Smooth muscle cell (in vitro differentiated cells): Measurements from ENCODE around the gene TULP3. TPM values are rescaled to one million over a fixed set of nuclear protein-coding genes. Genes with fewer than 3 reads are reported as not detected.

Source experiments
- DNase-seq: peaks from one replicate; lab custom pipeline; 2025; ENCODE audit not compliant: unreplicated experiment; lab: John Stamatoyannopoulos, UW
- H2AFZ ChIP-seq: fragments of 200-600 bp; sonication (generic); 2 replicates; pipeline ENCODE4 v1.6.0; 2016; ENCODE audit warnings: antibody characterized with exemption, low read depth, mild to moderate bottlenecking
- H3F3A ChIP-seq: fragments of 200-600 bp; sonication (generic); 2 replicates; pipeline ENCODE4 v1.6.0; 2017; ENCODE audit warnings: antibody characterized with exemption, low read depth
- H3K27ac ChIP-seq: fragments of 200-600 bp; sonication (generic); 2 replicates; pipeline ENCODE4 v1.5.1; 2016; ENCODE audit warnings: low read depth, mild to moderate bottlenecking
- H3K27me3 ChIP-seq: fragments of 200-600 bp; sonication (generic); 2 replicates; pipeline ENCODE4 v1.6.1; 2016; ENCODE audit warnings: low read depth, mild to moderate bottlenecking
- H3K36me3 ChIP-seq: fragments of 200-600 bp; sonication (generic); 2 replicates; pipeline ENCODE4 v1.5.1; 2016; ENCODE audit warnings: low read depth
- H3K4me1 ChIP-seq: fragments of 200-600 bp; sonication (generic); 2 replicates; pipeline ENCODE4 v1.5.1; 2016; ENCODE audit warnings: low read depth
- H3K4me2 ChIP-seq: fragments of 200-600 bp; sonication (generic); 2 replicates; pipeline ENCODE4 v1.6.0; 2016; ENCODE audit warnings: mild to moderate bottlenecking
- H3K4me3 ChIP-seq: fragments of 200-600 bp; sonication (generic); 2 replicates; pipeline ENCODE4 v1.5.1; 2016; ENCODE audit warnings: mild to moderate bottlenecking
- H3K79me2 ChIP-seq: fragments of 200-600 bp; sonication (generic); 2 replicates; pipeline ENCODE4 v1.6.0; 2016; ENCODE audit warnings: low read depth, mild to moderate bottlenecking
- H3K9ac ChIP-seq: fragments of 200-600 bp; sonication (generic); 2 replicates; pipeline ENCODE4 v1.6.0; 2016; ENCODE audit warnings: low read depth
- H3K9me3 ChIP-seq: fragments of 200-600 bp; sonication (generic); replicated peaks from 2 replicates; pipeline ENCODE4 v1.5.1; 2016; ENCODE audit warnings: low read depth
- H4K20me1 ChIP-seq: fragments of 200-600 bp; sonication (generic); 2 replicates; pipeline ENCODE4 v1.6.0; 2016; ENCODE audit warnings: low read depth
- CTCF ChIP-seq: fragments of 200-600 bp; sonication (generic); IDR thresholded peaks from 2 replicates; pipeline ENCODE4 v1.5.1; 2017; ENCODE audit warnings: borderline replicate concordance, mild to moderate bottlenecking, antibody characterized with exemption; ENCODE audit not compliant: insufficient read depth, poor library complexity, severe bottlenecking
- WGBS: methylation state at CpG from one replicate; pipeline ENCODE4 v1.1.7; 2016; ENCODE audit warnings: low lambda C conversion rate; 5-methylcytosine and 5-hydroxymethylcytosine counted together
- polyA plus RNA-seq: library from polyadenylated mRNA; unstranded; fragments of >200 nt; fragmentation: Nextera tagmentation; extraction: Ambion mirVana; gene quantifications from 2 replicates; pipeline ENCODE4 v1.2.1, GENCODE V29; 2016
- total RNA-seq: library from RNA; depleted of rRNA; stranded (reverse); fragments of >200 nt; gene quantifications from 2 replicates; pipeline ENCODE4 v1.2.3, GENCODE V29; 2014

The TULP3 gene
- total and polyA plus RNA-seq, 2 experiments from 2014 or later = 33.7 to 40.6 TPM

GRCh38 chr12:2961705-2962104 lies 71.0 kb downstream of the TULP3 start:
- Histone ChIP-seq H3K4me3 (peak overlapping the region; percentile 73), H3F3A (peaks cover 18% of the 10 kb centered on the region), H3K27ac (no peak overlapping the region), H2AFZ (no peak overlapping the region), H3K4me1 (peaks cover 37% of the 10 kb centered on the region), H3K79me2 (peaks cover 17% of the 10 kb centered on the region), H3K9ac (no peak overlapping the region), H3K4me2 (peak overlapping the region; percentile 97), H3K36me3 (no peaks in the 10 kb centered on the region), H3K9me3 (no peaks in the 10 kb centered on the region), H3K27me3 (no peaks in the 10 kb centered on the region), H4K20me1 (peaks cover 38% of the 10 kb centered on the region)
- no peak for TF ChIP-seq CTCF
- no peak for DNase-seq
- 70% methylated on average over 5 of the region's 5 CpGs for WGBS

GRCh38 chr12:2963154-2963759 lies 72.6 kb downstream of the TULP3 start:
- Histone ChIP-seq H3K79me2 (peaks cover 22% of the 10 kb centered on the region), H3F3A (peaks cover 18% of the 10 kb centered on the region), H3K4me1 (peaks cover 34% of the 10 kb centered on the region), H3K9ac (no peak overlapping the region), H3K27ac (no peak overlapping the region), H3K36me3 (no peaks in the 10 kb centered on the region), H2AFZ (no peak overlapping the region), H3K27me3 (no peaks in the 10 kb centered on the region), H4K20me1 (peaks cover 38% of the 10 kb centered on the region), H3K4me3 (no peak overlapping the region), H3K4me2 (peak overlapping the region; percentile 79), H3K9me3 (no peaks in the 10 kb centered on the region)
- no peak for TF ChIP-seq CTCF
- no peak for DNase-seq
- 42% methylated on average over 9 of the region's 9 CpGs for WGBS

- Histone ChIP-seq H4K20me1 (peaks cover 43% of the 10 kb centered on the region), H3K4me3 (no peak overlapping the region), H3K27me3 (no peaks in the 10 kb centered on the region), H3K36me3 (no peaks in the 10 kb centered on the region), H3F3A (peaks cover 18% of the 10 kb centered on the region), H3K27ac (no peak overlapping the region), H3K4me1 (peaks cover 30% of the 10 kb centered on the region), H3K4me2 (peak overlapping the region; percentile 79), H2AFZ (no peak overlapping the region), H3K79me2 (peaks cover 22% of the 10 kb centered on the region), H3K9ac (no peak overlapping the region), H3K9me3 (no peaks in the 10 kb centered on the region)
- no peak for DNase-seq
- WGBS = 32% methylated on average over 9 of the region's 15 CpGs
- no peak for TF ChIP-seq CTCF
Observed at GRCh38 chr12:2963760-2964292, 73.1 kb downstream of the TULP3 start.

GRCh38 chr12:2967651-2968050 lies 77.0 kb downstream of the TULP3 start:
- Histone ChIP-seq H3K9me3 (no peaks in the 10 kb centered on the region), H3K79me2 (peaks cover 27% of the 10 kb centered on the region), H4K20me1 (peaks cover 37% of the 10 kb centered on the region), H3K27me3 (no peaks in the 10 kb centered on the region), H3K4me2 (no peak overlapping the region), H3K27ac (no peak overlapping the region), H3F3A (no peaks in the 10 kb centered on the region), H3K9ac (no peak overlapping the region), H3K4me3 (no peak overlapping the region), H3K36me3 (no peaks in the 10 kb centered on the region), H3K4me1 (peaks cover 8% of the 10 kb centered on the region), H2AFZ (no peak overlapping the region)
- DNase-seq = no peak
- WGBS = 78% methylated on average over 2 of the region's 2 CpGs
- TF ChIP-seq CTCF = no peak
